Astrocyte (in vitro differentiated cells and primary cell): ENCODE measurements around the gene TRIM14. TPM values are rescaled to one million over a fixed set of nuclear protein-coding genes. Genes with fewer than 3 reads are reported as not detected.

Experiments used
- DNase-seq: peaks from one replicate; pipeline ENCODE4 v3.0.0-alpha.2; 2010; ENCODE audit warnings: low read depth
- FAIRE-seq: peaks from 2 replicates; lab custom pipeline; 2011; peaks lifted over from hg19 to GRCh38; lab: Jason Lieb, UNC
- H2AFZ ChIP-seq: 2 replicates; pipeline ENCODE4 v1.6.0; 2012; ENCODE audit warnings: low read depth, low read length, inconsistent platforms
- H3K27ac ChIP-seq: 2 replicates; pipeline ENCODE4 v1.5.1; 2011; ENCODE audit warnings: low read depth, low read length, inconsistent platforms
- H3K27me3 ChIP-seq: 2 replicates; pipeline ENCODE4 v1.6.0; 2011; ENCODE audit warnings: low read length, inconsistent platforms; ENCODE audit not compliant: insufficient read depth
- H3K36me3 ChIP-seq: 2 replicates; pipeline ENCODE4 v1.5.1; 2011; ENCODE audit warnings: low read length, inconsistent platforms; ENCODE audit not compliant: insufficient read depth
- H3K4me1 ChIP-seq: 2 replicates; pipeline ENCODE4 v1.5.1; 2011; ENCODE audit warnings: low read length, inconsistent platforms; ENCODE audit not compliant: insufficient read depth
- H3K4me2 ChIP-seq: 2 replicates; pipeline ENCODE4 v1.6.0; 2012; ENCODE audit warnings: low read length, inconsistent platforms
- H3K4me3 ChIP-seq: 2 replicates; pipeline ENCODE4 v1.5.1; 2011; ENCODE audit warnings: low read depth, mild to moderate bottlenecking, low read length, inconsistent platforms; ENCODE audit not compliant: insufficient read depth
- H3K79me2 ChIP-seq: 2 replicates; pipeline ENCODE4 v1.6.0; 2012; ENCODE audit warnings: mild to moderate bottlenecking, low read length, inconsistent platforms; ENCODE audit not compliant: insufficient read depth
- H3K9ac ChIP-seq: 2 replicates; pipeline ENCODE4 v1.6.0; 2012; ENCODE audit warnings: mild to moderate bottlenecking, low read length, inconsistent platforms
- H3K9me3 ChIP-seq: 2 replicates; pipeline ENCODE4 v1.5.1; 2012; ENCODE audit warnings: low read depth, mild to moderate bottlenecking, low read length, inconsistent platforms; ENCODE audit not compliant: insufficient read depth
- H4K20me1 ChIP-seq: 2 replicates; pipeline ENCODE4 v1.6.0; 2012; ENCODE audit warnings: low read length, inconsistent platforms; ENCODE audit not compliant: insufficient read depth
- H3K27ac Mint-ChIP-seq: one replicate; pipeline ENCODE4 v1.8.0; 2021; ENCODE audit warnings: mild to moderate bottlenecking, mixed read lengths; ENCODE audit not compliant: unreplicated experiment
- H3K27me3 Mint-ChIP-seq: one replicate; pipeline ENCODE4 v1.8.0; 2021; ENCODE audit warnings: low read depth, mixed read lengths; ENCODE audit not compliant: unreplicated experiment
- H3K36me3 Mint-ChIP-seq: one replicate; pipeline ENCODE4 v1.8.0; 2021; ENCODE audit warnings: low read depth, mixed read lengths; ENCODE audit not compliant: unreplicated experiment
- H3K4me1 Mint-ChIP-seq: one replicate; pipeline ENCODE4 v1.8.0; 2021; ENCODE audit warnings: low read depth, mixed read lengths; ENCODE audit not compliant: unreplicated experiment
- H3K4me3 Mint-ChIP-seq: one replicate; pipeline ENCODE4 v1.8.0; 2021; ENCODE audit warnings: mild to moderate bottlenecking, moderate library complexity, mixed read lengths; ENCODE audit not compliant: unreplicated experiment
- H3K9me3 Mint-ChIP-seq: one replicate; pipeline ENCODE4 v1.8.0; 2021; ENCODE audit warnings: mild to moderate bottlenecking, mixed read lengths; ENCODE audit not compliant: unreplicated experiment
- EZH2 ChIP-seq: IDR thresholded peaks from 2 replicates; pipeline ENCODE4 v1.6.1; 2012; ENCODE audit warnings: mild to moderate bottlenecking, low read length, inconsistent platforms; ENCODE audit not compliant: insufficient read depth
- total RNA-seq: library from RNA; stranded (reverse); gene quantifications from 2 replicates; pipeline ENCODE4 v1.2.1, GENCODE V29; 2021
- TF ChIP-seq, protein P1 (sequence below): IDR thresholded peaks from 2 replicates; pipeline ENCODE4 v1.5.1; 2011; ENCODE audit warnings: low read depth, mild to moderate bottlenecking, inconsistent platforms, low read length, moderate library complexity; ENCODE audit not compliant: insufficient read depth

Gene TRIM14
- total RNA-seq, 1 donor from 2014 or later: 34.1 TPM

DNA sequence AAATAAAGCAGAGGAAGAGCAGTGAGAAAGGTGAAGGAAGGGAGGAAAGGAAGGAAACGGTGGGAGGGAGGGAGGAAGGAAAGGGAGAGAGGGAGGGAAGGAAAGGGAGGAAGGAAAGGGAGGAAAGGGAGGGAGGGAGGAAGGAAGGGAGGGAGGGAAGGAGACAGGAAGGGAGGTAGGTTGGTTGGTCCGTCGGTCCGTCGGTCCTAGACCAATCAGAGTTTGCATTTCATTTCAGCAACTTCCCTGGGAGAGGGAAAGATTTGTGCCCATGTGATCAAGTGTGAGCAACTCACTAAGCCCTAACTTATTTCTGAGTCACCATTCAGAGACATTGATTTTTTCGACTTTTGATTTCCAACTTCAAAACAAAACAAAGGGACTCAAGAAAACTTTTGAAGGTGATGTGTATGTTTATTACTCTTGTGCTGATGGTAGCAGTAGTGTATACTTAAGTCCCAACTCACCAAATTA, 43.7 kb downstream of the TRIM14 start:
- H2AFZ ChIP-seq: no peak overlapping the region
- H3K4me2 ChIP-seq: peak overlapping the region; percentile 47
- TF ChIP-seq EZH2: no peak
- TF ChIP-seq, protein P1, sequence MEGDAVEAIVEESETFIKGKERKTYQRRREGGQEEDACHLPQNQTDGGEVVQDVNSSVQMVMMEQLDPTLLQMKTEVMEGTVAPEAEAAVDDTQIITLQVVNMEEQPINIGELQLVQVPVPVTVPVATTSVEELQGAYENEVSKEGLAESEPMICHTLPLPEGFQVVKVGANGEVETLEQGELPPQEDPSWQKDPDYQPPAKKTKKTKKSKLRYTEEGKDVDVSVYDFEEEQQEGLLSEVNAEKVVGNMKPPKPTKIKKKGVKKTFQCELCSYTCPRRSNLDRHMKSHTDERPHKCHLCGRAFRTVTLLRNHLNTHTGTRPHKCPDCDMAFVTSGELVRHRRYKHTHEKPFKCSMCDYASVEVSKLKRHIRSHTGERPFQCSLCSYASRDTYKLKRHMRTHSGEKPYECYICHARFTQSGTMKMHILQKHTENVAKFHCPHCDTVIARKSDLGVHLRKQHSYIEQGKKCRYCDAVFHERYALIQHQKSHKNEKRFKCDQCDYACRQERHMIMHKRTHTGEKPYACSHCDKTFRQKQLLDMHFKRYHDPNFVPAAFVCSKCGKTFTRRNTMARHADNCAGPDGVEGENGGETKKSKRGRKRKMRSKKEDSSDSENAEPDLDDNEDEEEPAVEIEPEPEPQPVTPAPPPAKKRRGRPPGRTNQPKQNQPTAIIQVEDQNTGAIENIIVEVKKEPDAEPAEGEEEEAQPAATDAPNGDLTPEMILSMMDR: no peak
- H3K4me1 ChIP-seq: no peaks in the 10 kb centered on the region
- H3K79me2 ChIP-seq: peaks cover 15% of the 10 kb centered on the region
- peak overlapping the region; percentile 13 for H3K27ac ChIP-seq
- no peak overlapping the region for H3K27ac Mint-ChIP-seq
- no peak overlapping the region for H3K4me3 Mint-ChIP-seq
- H3K9me3 ChIP-seq: no peaks in the 10 kb centered on the region
- peaks cover 31% of the 10 kb centered on the region for H4K20me1 ChIP-seq
- no peak for FAIRE-seq
- no peak overlapping the region for H3K4me3 ChIP-seq
- H3K9ac ChIP-seq: peak overlapping the region; percentile 37
- H3K27me3 ChIP-seq: no peaks in the 10 kb centered on the region
- H3K4me1 Mint-ChIP-seq: peaks cover 6% of the 10 kb centered on the region
- no peaks in the 10 kb centered on the region for H3K9me3 Mint-ChIP-seq
- peak; percentile 71 for DNase-seq
- peaks cover 9% of the 10 kb centered on the region for H3K36me3 Mint-ChIP-seq
- no peaks in the 10 kb centered on the region for H3K27me3 Mint-ChIP-seq
- peaks cover 5% of the 10 kb centered on the region for H3K36me3 ChIP-seq

DNA sequence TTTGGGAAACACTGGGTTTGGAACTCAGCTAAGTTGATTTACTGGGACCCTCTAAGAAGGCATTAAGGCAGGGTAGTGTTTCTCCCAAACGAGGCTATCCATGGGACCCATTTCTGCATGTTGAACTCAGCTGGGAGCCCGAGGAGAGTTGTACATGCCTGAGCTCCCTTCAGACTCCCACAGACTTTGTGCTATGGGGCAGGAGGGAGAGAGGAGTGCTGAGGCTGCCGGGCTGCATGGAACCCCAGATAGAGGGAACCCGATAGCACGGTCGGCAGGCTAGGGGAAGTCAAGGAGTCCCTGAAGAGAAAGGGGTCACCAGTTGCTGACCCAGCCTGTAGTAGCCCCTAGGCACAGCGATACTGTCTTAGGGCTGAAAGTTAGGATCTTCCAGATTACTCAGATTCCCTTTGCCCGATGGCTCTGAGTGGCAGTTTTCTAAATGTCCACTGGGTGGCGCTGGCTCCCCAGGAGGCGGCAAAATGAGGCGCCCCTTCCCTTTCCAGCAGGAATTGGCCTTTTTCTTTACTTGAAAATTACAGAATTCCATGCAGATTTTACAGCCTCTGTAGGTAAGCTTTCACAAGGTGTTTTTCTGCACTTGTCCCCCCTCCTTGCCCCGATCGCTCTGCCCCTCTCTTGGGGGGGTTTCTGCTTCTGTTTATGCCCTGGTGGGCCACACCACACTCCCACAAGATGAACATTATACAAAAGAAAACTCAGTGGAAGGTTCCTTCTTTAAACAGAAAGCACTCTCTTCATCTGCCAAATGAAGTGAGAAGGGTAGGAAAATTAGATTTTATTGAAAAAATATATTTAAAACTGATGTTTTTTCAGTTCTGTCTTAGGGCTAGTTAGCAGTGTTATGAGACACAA, 44.7 kb downstream of the TRIM14 start:
- H3K27me3 Mint-ChIP-seq: no peaks in the 10 kb centered on the region
- FAIRE-seq: no peak

More for the DNA sequence above, 44.7 kb downstream of the TRIM14 start:
- no peak for DNase-seq
- Histone ChIP-seq H3K4me1 (no peaks in the 10 kb centered on the region), H3K9me3 (no peaks in the 10 kb centered on the region), H3K4me2 (no peak overlapping the region), H3K9ac (no peak overlapping the region), H3K79me2 (peaks cover 19% of the 10 kb centered on the region), H2AFZ (no peak overlapping the region), H3K27me3 (no peaks in the 10 kb centered on the region), H3K27ac (no peak overlapping the region), H3K4me3 (no peak overlapping the region), H4K20me1 (peaks cover 36% of the 10 kb centered on the region), H3K36me3 (peaks cover 2% of the 10 kb centered on the region)
- Mint-ChIP-seq H3K4me3 (no peak overlapping the region), H3K9me3 (no peaks in the 10 kb centered on the region), H3K4me1 (peaks cover 6% of the 10 kb centered on the region), H3K27ac (peak overlapping the region; percentile 62), H3K36me3 (peaks cover 8% of the 10 kb centered on the region)
- TF ChIP-seq, protein P1: peak; percentile 94
- TF ChIP-seq EZH2: no peak
